ENCODE data around the gene PLXNB2.
A peak's percentile ranks its signal among the peaks of the same experiment; 100 is the strongest.
"Not testable (repeated sequence)": the region's sequence is repeated elsewhere in the genome, so short reads cannot be mapped to it uniquely, and the experiment has no call there.

PLXNB2 gene

DNA sequence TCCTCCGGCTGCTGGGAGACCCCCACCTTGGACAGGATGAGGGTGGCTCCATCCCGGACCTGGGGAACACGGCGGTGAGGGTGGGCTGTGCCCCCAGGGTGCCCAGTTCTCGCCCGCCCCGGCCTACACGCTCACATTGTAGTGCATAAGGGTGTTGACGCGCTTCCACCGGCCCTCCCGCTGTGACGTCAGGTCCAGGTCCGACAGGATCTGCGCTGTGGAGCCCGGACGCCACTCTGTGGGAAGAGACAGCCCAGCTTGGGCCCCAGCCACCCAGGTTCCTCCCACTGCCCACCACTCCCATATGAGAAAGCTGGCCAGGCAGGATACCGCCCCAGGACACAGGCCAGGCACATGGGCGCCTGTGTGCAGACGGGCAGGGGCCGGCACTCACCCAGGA is 29.0 kb downstream of the PLXNB2 start:
- no peak for DNase-seq

DNA sequence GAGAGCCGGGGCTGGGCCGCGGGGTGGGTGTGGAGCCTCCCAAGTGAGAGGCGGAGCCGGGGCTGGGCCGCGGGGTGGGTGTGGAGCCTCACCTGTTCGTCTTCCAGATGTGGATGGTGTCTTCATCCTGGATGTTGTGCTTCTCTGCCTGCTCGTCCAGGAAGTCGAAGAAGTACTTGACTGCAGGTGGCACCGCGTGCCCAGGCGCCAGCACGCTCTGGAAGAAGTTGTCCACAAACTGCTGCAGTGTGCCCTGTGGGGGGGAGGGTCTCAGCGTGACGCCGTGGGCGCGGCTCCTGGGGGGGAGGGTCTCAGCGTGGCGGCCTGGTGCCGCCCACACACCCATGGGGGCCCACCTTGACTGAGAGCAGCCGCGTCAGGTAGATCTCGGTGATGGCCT is 29.7 kb downstream of the PLXNB2 start:
- no peak for DNase-seq

DNA sequence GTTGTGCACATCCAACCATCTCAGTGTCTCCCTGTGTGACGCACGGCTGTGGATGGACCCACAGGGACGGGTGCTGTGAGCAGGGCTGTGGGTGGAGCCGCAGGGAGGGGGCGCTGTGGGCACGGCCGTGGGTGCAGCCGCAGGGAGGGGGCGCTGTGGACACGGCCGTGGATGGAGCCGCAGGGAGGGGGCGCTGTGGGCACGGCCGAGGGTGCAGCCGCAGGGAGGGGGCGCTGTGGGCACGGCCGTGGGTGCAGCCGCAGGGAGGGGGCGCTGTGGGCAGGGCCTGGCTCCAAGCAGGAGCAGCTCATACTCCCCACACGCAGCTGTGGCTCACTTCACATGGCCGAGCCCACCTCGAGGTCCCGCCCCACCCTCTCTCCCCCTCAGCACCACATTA is 31.3 kb downstream of the PLXNB2 start:
- DNase-seq, result peak; percentile 42 to 70

DNA sequence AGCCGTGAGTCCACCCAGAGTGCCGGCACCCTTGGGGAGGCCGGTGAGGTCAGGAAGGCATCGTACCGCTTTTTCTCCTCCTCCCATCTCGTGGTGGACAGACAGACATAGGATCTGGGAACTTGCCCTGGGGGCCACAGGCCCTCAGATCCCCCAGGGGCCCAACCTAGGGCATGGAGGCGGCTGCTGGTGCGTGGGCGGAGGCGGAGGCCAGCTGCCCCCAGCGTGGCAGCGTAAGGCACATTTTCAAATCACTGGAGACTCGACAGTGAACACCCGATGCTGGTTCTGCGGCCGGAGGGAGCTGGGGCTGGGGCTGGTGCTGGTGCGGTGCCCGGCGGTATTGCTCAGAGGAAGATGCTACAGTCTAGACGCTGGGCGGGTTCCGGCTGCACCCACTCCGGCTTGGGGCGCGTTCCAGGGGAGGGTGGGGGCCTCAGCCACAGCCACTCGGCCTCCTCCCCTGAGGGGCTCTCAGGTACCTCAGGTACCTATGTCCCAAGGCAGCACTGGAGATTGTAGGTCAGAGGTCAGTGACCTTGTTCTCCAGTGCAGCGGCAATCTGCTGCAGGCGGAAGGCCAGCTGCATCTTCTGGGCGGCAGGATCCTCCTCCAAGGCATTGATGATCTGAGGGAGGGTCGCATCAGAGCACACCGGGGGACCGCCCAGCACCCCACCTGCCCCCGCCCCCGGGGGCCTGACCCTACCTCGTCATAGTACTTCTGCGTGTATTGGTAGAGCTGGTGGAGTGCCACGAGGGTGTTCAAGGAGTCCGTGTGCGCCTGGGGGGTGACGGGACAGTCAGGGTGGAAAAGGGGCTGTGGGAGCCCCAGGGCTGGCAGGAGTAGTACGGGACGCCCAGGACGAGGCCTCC is 32.0 kb downstream of the PLXNB2 start:
- no peak for DNase-seq

DNA sequence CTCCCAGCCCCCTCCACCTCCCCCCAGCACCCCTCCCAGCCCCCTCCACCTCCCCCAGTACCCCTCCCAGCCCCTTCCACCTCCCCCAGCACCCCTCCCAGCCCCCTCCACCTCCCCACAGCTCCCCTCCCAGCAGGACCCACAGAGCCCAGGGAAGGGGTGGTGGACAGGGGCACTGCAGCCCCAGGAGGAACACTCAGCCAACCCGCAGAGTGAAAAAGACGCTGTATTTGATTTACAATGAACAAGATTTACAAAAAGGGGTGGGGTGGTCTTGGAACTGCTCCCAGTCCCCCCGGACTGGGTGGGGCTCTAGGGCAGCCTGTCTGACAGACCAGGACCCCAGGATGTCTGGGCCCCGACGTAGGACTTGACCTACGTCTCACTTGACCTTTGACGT is 32.7 kb downstream of the PLXNB2 start:
- DNase-seq, result no peak

DNA sequence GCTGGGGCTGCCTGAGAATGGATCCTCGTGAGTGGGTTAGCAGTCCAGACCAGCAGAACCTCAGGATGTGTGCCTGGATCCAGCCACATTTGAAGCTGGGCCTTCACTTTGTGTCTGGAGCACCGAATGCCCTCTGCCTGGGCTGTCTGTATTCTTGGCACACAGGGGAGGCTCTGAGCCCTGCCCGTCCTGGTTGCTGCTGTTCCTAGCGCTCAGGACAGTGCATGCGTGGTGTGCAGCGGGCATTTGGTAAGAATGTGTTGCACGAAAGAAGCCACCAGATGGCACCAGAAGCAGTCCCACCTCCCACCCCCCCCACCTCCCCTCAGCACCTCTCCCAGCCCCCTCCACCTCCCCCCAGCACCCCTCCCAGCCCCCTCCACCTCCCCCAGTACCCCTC is 33.1 kb downstream of the PLXNB2 start:
- DNase-seq, result peak; percentile 25 to 40

DNA sequence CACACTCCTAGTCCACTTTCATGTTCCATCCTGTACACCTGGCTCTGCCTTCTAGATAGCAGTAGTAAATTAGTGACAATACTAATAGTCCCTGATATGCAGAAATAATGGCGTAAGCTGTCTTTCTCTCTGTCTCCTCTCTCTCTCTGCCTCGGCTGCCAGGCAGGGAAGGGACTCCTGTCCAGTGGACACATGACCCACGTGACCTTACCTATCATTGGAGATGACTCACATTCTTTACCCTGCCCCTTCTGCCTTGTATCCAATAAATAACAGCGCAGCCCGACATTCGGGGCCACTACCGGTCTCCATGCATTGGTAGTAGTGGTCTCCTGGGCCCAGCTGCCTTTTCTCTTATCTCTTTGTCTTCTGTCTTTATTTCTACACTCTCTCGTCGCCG is 33.7 kb downstream of the PLXNB2 start:
- DNase-seq, result not testable (repeated sequence)

DNA sequence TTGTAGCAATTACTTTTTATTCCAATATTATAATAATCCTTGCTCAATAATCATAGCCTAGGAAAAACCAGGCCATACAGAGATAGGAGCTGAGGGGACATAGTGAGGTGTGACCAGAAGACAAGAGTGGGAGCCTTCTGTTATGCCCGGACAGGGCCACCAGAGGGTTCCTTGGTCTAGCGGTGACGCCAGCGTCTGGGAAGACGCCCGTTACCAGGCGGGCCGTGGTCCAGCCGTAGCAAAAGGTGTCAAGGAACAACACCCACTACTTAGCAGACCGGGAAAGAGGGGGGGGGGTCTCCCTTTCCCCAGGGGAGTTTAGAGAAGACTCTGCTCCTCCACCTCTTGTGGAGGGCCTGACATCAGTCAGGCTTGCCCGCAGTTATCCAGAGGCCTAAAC is 34.1 kb downstream of the PLXNB2 start:
- DNase-seq, result not testable (repeated sequence)

DNA sequence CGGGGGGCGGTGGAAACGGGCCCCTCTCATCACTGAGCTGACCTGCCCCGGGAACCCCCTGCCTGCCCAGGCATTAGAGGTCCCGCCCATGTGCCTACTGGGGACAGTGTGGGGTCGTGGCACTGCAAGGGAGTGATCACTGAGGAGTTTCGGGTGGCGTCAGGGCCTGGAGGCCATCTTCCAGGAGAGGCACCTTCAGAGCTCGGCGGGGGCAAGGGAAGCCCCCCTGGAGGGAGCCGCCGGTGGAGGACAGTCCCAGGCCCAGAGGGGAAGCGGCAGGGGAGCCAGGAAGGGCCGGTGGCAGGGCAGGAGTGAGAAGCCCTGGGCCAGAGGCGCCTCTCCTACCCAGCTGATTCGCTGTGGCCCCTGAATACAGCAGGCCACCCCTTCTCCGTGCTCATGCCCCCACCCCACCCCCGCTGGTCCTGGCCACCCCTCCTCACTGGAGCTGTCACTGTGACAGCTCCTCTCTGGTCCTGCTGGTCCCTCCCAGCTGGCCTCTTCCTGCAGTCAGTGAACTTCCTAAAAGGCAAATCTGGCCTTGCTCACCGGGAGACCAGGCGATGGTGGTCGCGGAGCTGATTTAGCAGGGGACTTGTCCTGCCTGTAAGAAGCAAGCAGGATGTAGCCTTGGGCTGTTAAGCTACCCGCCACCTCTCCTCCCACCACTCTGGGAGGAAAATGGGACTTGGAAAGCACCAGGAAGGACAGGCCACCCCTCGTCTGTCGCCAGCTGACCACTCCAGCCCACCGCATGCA is 35.2 kb downstream of the PLXNB2 start:
- no peak for DNase-seq

DNA sequence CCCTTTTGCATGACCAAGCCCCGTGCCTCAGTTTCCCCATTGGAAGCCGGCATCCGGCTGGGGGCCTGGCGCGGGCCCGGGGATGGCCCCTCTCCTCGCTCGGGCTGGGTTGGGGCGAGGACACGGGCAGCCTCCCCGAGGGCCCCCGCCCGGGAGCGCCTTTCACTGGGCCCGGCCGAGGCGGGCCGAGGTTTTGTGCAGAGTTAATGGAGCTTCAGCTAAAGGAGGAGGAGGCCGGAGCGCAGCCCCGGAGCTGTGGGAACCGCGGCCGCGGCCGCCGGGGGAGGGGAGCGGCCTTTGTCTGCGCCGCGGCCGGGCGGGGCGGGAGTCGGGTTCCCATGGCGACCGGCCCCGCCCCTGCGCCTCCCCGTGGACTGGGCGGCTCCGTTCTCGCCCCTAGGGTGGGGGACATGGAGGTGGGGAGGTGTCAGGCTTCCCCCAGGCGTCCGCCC is 35.9 kb downstream of the PLXNB2 start:
- peak; percentile 24 to 54 for DNase-seq

DNA sequence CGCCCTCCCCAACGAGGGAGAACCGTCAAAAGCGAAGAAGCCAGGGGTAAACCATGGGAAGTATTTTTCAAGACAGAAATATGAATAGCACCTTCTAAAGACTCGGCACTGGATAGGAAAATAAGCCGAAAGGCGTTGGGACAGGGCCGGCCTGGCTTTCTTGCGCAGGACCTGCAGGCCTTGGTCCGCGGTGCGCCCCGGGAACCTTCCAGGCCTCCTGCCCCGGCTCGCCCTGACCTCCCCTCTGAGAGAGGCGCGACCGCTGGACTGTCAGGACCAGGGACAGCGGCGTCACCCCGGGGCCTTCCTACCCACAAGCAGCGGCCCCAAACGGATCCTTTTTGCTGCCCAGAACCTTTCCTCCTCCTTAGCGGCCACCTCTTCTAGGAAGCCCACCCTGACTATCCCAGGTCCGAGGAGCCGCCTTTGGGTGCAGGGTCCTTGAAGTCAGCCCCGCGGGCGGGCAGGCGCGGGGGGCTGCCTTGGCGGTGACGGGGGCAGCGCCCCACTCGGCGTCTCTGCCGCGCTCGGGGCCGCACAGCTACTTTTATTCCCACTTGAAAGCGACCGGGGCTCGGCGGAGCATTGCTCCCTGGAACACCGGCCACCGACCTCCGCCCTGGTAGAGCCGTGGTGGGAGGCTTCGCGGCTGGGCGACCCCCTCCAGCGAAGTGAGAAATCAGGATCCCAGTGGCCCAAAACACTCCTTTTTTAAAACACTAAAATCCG is 36.6 kb downstream of the PLXNB2 start:
- peak; percentile 33 to 67 for DNase-seq

DNA sequence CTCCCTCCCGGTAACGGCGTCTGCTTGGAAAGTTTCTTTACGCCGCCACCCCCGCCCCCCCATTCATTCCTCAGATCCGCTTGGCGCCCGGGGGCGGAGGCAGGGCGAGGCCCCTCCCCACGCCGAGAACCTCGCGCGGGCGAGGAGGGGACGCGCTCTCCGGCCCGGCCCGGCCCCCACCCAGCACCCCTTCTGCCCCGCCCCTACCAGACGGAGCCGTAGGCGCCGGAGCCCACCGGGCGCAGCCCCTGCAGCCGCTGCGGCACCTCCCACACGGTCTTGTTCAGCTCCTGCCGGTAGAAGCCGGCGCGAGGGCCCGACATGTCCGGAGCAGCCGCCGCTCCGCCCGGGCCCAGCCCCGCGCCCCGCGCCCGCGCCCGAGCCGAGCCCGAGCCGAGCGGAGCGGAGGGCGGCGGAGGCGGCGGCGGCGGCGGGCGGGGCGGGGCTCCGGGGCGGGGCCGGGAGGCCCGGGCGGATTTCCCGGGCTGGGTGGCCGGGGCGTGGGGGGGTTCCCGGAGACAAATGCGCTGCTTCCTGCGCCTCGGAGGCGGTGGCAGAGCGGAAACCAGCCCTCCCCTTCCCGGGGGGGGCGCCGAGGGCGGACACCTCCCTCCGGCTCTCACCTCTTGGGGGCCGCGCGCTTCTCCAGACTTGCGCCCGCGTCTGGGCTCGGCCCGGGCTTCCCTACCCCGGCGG is 37.3 kb downstream of the PLXNB2 start, which contains the start of gene MAPK11:
Gene MAPK11 (minus strand): TSS at position 411 of the 696 bp plus-strand sequence. CDS start 88 bp downstream, at position 323.
- DNase-seq, result peak; percentile 39 to 46

DNA sequence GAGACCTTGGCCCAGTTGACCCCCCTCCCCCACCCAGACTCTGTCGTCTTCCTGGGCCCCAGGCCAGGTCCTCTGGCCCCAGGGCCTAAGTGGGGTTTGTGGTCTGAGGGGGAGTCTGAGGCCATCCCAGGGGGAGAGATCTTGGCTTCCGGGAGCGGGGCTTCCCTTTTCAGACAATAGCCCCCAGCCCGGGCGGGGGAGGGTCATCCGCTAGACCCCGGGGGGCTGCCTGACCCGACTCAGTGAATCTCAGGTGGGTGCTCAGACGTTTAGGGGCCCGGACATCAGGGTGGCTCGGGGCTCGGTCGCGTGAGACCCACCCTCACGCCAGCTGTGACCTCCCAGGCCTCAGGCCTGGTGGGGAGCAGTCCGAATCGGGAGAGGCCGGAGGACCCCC is 37.9 kb downstream of the PLXNB2 start:
- no peak for DNase-seq

DNA sequence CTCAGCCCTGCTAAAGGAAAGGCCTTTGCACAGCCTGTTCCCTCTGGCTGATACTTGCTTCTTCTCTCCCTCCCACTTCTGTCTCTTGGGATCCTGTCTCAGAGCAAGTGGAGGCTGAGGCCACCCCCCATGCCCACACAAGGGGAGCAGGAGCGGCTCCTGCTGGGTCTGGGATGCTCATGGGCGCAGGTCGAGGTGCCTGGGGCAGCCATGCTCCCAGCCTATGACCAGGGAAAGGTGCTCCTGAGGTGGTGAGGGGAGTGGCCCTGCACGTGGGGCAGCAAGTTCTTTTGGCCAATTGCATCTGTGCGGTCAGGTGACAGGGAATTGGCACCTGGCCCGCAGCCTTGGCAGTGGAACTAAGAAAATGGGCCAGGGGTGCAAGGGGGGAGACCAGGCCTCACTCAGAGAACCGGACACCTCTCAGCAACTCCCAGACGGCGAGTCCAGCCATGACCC is 38.8 kb downstream of the PLXNB2 start:
- no peak for DNase-seq

DNA sequence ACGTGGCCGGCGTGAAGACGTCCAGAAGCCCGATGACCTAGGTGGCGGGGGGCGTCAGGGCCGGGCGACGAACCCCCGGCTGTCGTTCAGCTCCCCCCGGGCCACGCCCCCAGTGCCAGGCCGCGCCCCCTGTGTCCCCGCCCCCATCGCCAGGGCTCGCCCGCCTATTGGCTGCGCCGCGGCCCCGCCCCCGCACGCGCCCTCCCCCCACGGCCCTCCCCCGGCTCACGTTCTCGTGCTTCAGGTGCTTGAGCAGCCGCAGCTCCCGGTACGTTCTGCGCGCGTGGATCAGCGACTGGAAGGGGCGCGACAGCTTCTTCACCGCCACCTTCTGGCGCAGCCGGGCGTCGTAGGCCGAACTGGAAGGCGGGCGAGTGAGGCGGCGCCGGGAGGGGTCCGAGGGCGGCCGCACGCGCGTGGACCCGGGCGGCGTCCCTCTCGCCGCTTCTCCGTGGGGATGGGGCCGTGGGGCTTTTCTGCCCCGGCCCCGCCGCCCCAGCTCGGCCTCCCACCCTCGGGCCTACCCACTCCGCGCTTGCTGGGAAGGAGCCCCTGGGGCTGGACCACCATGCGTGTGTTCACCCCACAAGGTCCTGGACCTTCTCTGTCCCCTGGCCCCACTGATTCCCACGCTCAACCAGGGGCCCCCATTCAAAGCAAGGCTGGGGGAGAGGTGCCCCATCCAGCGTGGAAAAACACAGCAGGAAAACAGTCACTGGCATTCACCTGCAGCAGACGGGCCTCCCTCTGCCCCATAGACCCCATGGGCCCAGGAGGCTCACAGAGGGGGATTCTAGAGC is 39.7 kb downstream of the PLXNB2 start:
- peak in 1 of 2 donors; percentile 29 for DNase-seq

DNA sequence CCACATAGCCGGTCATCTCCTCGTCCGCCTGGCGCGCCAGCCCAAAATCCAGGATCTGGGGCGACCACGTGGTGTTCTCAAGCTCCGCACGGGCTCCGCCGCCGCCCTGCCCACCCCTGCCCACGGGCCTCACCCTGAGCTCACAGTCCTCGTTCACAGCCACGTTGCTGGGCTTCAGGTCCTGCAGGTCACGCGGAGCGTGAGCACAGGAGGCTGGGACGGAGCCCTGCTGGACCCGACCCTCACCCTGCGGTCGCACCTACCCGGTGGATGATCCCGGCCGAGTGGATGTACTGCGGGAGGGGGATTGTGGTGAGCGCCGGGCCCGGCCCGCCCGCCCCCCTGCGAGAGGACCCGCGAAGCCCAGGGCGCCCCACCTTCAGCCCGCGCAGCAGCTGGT is 40.5 kb downstream of the PLXNB2 start:
- no peak for DNase-seq

DNA sequence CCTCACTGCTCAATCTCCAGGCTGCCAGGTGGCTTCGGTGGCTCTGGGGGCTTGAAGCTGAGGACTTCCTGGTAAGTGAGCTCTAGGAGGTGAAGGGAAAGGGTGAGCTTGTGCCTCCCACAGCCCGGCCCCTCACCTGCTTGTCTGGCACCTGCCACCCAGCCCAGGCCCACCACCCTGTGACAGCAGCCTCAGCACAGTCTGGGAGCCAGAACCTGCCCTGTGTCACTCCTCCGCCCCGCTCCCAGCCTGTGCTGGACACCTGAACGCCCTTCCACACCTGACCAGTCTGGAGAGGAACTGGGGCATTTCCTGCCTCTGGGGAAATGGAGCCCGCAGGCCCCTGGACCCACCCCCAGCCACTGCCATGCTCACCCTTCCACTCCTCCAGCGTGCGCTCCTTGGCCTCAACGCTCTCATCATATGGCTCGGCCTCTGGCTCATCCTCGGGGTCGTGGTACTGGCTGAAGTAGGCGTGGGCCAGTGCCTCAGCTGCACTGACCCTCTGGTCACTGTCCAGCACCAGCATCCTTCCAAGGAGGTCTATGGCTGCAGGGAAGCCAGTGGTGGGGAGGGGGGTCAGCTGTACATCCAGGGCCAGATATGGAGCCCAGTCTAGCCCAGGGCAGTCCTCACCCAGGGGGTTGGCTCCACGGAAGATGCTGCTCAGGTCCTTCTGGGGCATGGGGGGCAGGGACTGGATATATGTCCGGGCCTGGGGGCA is 42.3 kb downstream of the PLXNB2 start:
- no peak for DNase-seq

DNA sequence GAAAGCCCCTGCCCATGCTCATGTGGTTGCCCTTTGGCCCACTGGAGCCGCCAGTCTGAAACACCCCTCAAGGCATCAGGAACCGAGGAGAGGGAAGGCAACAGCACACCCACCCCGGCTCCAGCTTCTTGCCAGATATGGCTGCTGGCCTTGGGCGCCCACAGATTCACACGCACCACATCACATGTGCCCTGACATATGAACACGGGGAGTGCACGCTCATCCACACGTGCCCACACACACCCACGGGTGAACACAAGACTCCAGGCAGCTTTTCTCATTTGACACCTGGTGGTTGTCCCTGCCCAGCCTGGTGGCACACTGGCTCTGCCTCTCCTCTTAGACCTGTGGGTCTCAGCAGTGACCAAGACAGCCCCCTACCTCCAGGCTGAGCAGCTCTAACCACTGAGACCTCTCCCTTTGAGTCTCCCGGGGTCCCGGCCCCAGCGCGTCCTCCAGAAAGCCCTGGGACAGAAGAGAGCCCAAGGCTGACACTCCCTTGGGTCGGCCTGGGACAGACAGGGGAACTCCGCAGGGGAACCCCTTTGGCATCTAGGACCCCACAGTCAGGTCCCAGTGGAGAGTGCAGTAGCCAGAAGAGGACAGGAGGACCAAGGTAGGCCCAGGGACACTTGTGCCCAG is 43.2 kb downstream of the PLXNB2 start:
- DNase-seq, result no peak

DNA sequence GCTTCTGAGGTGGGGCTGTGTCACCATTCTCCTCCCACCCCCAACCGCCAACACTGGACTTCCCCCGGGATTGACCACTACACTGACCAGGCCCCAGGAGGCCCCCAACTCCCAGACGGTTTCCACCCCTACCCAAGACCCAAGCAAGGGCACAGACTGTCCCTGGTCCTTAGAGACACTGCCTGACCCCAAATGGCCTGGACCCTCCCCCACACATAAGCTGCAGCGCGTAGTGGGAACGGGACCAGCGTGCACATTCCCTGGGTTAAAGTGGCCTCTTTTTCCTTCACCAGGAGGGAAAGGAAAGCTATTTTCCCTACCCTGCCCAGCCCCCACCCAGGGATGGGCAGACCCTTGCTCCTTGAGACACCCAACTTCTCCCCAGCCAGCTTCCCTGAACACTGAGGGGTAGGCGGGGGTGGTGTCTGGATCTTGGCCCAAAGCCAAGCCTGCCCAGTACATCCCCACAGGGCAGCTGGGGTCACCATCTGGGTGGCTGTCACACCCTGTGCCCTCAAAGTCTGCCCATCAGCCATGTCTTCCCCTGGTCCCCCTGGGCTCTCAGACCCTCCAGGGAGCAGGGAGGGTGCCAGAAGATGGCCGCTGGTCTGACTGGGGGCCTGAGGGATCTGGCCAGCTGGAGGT is 44.4 kb downstream of the PLXNB2 start:
- DNase-seq, result no peak

DNA sequence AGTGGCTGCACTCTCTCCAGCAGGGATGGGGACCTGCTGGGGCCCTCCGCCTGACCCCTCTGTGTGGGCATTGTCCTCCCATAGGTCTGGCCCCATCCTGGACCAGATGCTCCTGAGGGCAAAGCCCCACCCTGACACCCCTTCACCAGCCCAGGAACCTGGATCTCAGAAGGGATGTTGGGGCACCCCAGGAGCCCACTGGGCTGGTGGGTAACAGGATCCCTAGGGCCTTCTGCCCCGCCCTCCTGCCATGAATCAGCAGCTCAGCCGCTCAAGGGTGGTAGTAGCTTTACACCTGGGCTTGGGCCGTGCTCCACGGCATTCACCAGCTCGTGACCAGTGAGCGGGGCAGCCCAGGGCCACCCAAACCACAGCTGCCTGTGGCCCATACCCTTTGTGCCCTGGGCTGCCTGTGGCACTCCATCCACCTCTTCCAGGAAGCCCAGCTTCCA is 45.0 kb downstream of the PLXNB2 start:
- no peak for DNase-seq

Measured in inflammatory macrophage treated with lipopolysaccharide for 1 hour (primary cell).